Mesendoderm (in vitro differentiated cells): ENCODE data around the gene PSMD3.
A peak's percentile ranks its signal among the peaks of the same experiment; 100 is the strongest.

Source experiments
- DNase-seq: peaks from one replicate; pipeline ENCODE4 v3.0.0; 2013
- H2AK5ac ChIP-seq: 2 replicates; pipeline ENCODE4 v1.6.1; 2013; ENCODE audit warnings: low read length, inconsistent platforms
- H2BK120ac ChIP-seq: 2 replicates; pipeline ENCODE4 v1.6.1; 2013; ENCODE audit warnings: low read depth, mild to moderate bottlenecking, low read length, moderate library complexity, mixed read lengths
- H2BK15ac ChIP-seq: replicated peaks from 2 replicates; pipeline ENCODE4 v1.6.1; 2013; ENCODE audit warnings: low read depth, mild to moderate bottlenecking, moderate library complexity
- H2BK5ac ChIP-seq: 2 replicates; pipeline ENCODE4 v1.6.1; 2013; ENCODE audit warnings: low read length, inconsistent platforms
- H3K18ac ChIP-seq: 2 replicates; pipeline ENCODE4 v1.6.1; 2013; ENCODE audit warnings: mild to moderate bottlenecking, low read length, mixed read lengths
- H3K23ac ChIP-seq: one replicate; pipeline ENCODE4 v1.6.1; 2013; ENCODE audit warnings: low read length
- H3K27ac ChIP-seq: 2 replicates; pipeline ENCODE4 v1.5.1; 2013; ENCODE audit warnings: low read depth, mild to moderate bottlenecking, inconsistent platforms, low read length, moderate library complexity
- H3K27me3 ChIP-seq: 2 replicates; pipeline ENCODE4 v1.6.1; 2013; ENCODE audit warnings: low read length, control low read depth, mild to moderate bottlenecking, inconsistent platforms; ENCODE audit not compliant: insufficient read depth, poor library complexity
- H3K36me3 ChIP-seq: 2 replicates; pipeline ENCODE4 v1.6.1; 2013; ENCODE audit warnings: low read length, inconsistent platforms; ENCODE audit not compliant: control insufficient read depth, insufficient read depth
- H3K4ac ChIP-seq: one replicate; pipeline ENCODE4 v1.6.1; 2013; ENCODE audit warnings: low read depth, mild to moderate bottlenecking, low read length, moderate library complexity
- H3K4me1 ChIP-seq: 2 replicates; pipeline ENCODE4 v1.6.1; 2013; ENCODE audit warnings: low read depth, low read length, inconsistent platforms; ENCODE audit not compliant: control insufficient read depth
- H3K4me2 ChIP-seq: 2 replicates; pipeline ENCODE4 v1.6.1; 2013; ENCODE audit warnings: low read length
- H3K4me3 ChIP-seq: 2 replicates; pipeline ENCODE4 v1.5.1; 2013; ENCODE audit warnings: mild to moderate bottlenecking, low read length
- H3K56ac ChIP-seq: one replicate; pipeline ENCODE4 v1.6.1; 2013; ENCODE audit warnings: low read length
- H3K79me1 ChIP-seq: 2 replicates; pipeline ENCODE4 v1.6.1; 2013; ENCODE audit warnings: low read length, inconsistent platforms
- H3K79me2 ChIP-seq: 2 replicates; pipeline ENCODE4 v1.6.1; 2013; ENCODE audit warnings: mild to moderate bottlenecking, low read length; ENCODE audit not compliant: control insufficient read depth, insufficient read depth
- H3K9ac ChIP-seq: 2 replicates; pipeline ENCODE4 v1.6.1; 2013; ENCODE audit warnings: low read length, inconsistent platforms
- H4K5ac ChIP-seq: one replicate; pipeline ENCODE4 v1.6.1; 2013; ENCODE audit warnings: low read length
- H4K8ac ChIP-seq: one replicate; pipeline ENCODE4 v1.6.1; 2013; ENCODE audit warnings: low read depth, mild to moderate bottlenecking, control low read depth, low read length, moderate library complexity
- WGBS: extraction: QIAGEN DNeasy Blood & Tissue Kit; methylation state at CpG from one replicate; pipeline ENCODE4 v1.1.7; 2013; ENCODE audit warnings: low lambda C conversion rate, missing lambda C conversion rate; ENCODE audit not compliant: insufficient coverage; ENCODE audit errors: extremely low coverage; 5-methylcytosine and 5-hydroxymethylcytosine counted together

PSMD3 gene

GRCh38 chr17:39979016-39979670, 1.5 kb upstream of the PSMD3 start:
- Histone ChIP-seq H3K18ac (no peak overlapping the region), H2AK5ac (no peak overlapping the region), H3K9ac (no peak overlapping the region), H3K4me1 (peaks cover 5% of the 10 kb centered on the region), H3K27ac (no peak overlapping the region), H3K27me3 (no peaks in the 10 kb centered on the region), H3K36me3 (no peaks in the 10 kb centered on the region), H2BK15ac (no peak overlapping the region), H3K4me2 (no peak overlapping the region), H2BK120ac (no peak overlapping the region), H2BK5ac (no peak overlapping the region), H3K23ac (no peak overlapping the region), H3K79me1 (peaks cover 5% of the 10 kb centered on the region), H3K4ac (no peak overlapping the region), H4K8ac (no peak overlapping the region), H3K56ac (no peak overlapping the region), H3K4me3 (no peak overlapping the region), H4K5ac (no peak overlapping the region), H3K79me2 (peaks cover 15% of the 10 kb centered on the region)
- WGBS, result no CpG with 5 or more reads among the region's 5 CpGs
- peak; percentile 43 for DNase-seq

GRCh38 chr17:39979893-39980350, 685 bp upstream of the PSMD3 start:
- H3K4me3 ChIP-seq, result peak overlapping the region; percentile 31
- peak overlapping the region; percentile 30 for H4K8ac ChIP-seq
- peak overlapping the region; percentile 68 for H3K9ac ChIP-seq
- no CpG with 5 or more reads among the region's 10 CpGs for WGBS
- no peak overlapping the region for H2BK120ac ChIP-seq
- no peak overlapping the region for H2AK5ac ChIP-seq
- no peak overlapping the region for H3K27ac ChIP-seq
- no peak overlapping the region for H3K4ac ChIP-seq
- no peak overlapping the region for H3K23ac ChIP-seq
- H3K18ac ChIP-seq, result peak overlapping the region; percentile 76
- no peak overlapping the region for H4K5ac ChIP-seq
- H3K79me1 ChIP-seq, result peaks cover 5% of the 10 kb centered on the region
- H3K79me2 ChIP-seq, result peaks cover 15% of the 10 kb centered on the region
- peak; percentile 66 for DNase-seq
- H3K36me3 ChIP-seq, result peaks cover 2% of the 10 kb centered on the region
- no peaks in the 10 kb centered on the region for H3K27me3 ChIP-seq
- H3K56ac ChIP-seq, result peak overlapping the region; percentile 91
- H2BK5ac ChIP-seq, result no peak overlapping the region
- peaks cover 5% of the 10 kb centered on the region for H3K4me1 ChIP-seq
- no peak overlapping the region for H2BK15ac ChIP-seq
- H3K4me2 ChIP-seq, result peak overlapping the region; percentile 37

- Histone ChIP-seq H3K23ac (no peak overlapping the region), H3K9ac (peak overlapping the region; percentile 93), H3K27ac (peak overlapping the region; percentile 75), H3K27me3 (no peaks in the 10 kb centered on the region), H3K36me3 (peaks cover 6% of the 10 kb centered on the region), H3K4me1 (peaks cover 5% of the 10 kb centered on the region), H3K79me1 (peaks cover 7% of the 10 kb centered on the region), H3K4me3 (peak overlapping the region; percentile 93), H3K18ac (peak overlapping the region; percentile 89), H2BK120ac (peak overlapping the region; percentile 46), H4K8ac (no peak overlapping the region), H2BK5ac (no peak overlapping the region), H2BK15ac (no peak overlapping the region), H3K4me2 (peak overlapping the region; percentile 92), H4K5ac (no peak overlapping the region), H3K4ac (peak overlapping the region; percentile 40), H2AK5ac (no peak overlapping the region), H3K79me2 (peaks cover 15% of the 10 kb centered on the region), H3K56ac (peak overlapping the region; percentile 97)
- no CpG with 5 or more reads among the region's 15 CpGs for WGBS
- peak; percentile 23 for DNase-seq
These were observed 667 bp downstream of the PSMD3 start for GRCh38 chr17:39981207-39981741.

GRCh38 chr17:39981766-39982375, 1.3 kb downstream of the PSMD3 start:
- Histone ChIP-seq H3K4me1 (peaks cover 5% of the 10 kb centered on the region), H3K27ac (no peak overlapping the region), H3K9ac (peak overlapping the region; percentile 93), H2AK5ac (no peak overlapping the region), H3K4me2 (peak overlapping the region; percentile 92), H3K79me1 (peaks cover 7% of the 10 kb centered on the region), H2BK120ac (no peak overlapping the region), H3K79me2 (peaks cover 15% of the 10 kb centered on the region), H3K56ac (peak overlapping the region; percentile 97), H3K23ac (no peak overlapping the region), H3K4ac (no peak overlapping the region), H2BK15ac (no peak overlapping the region), H2BK5ac (no peak overlapping the region), H4K5ac (no peak overlapping the region), H3K36me3 (peaks cover 10% of the 10 kb centered on the region), H3K18ac (no peak overlapping the region), H4K8ac (no peak overlapping the region), H3K27me3 (no peaks in the 10 kb centered on the region), H3K4me3 (peak overlapping the region; percentile 93)
- DNase-seq, result no peak
- WGBS, result no CpG with 5 or more reads among the region's 7 CpGs

- H3K27me3 ChIP-seq, result no peaks in the 10 kb centered on the region
- no peak overlapping the region for H2AK5ac ChIP-seq
- no peaks in the 10 kb centered on the region for H3K4me1 ChIP-seq
- no peak overlapping the region for H3K4ac ChIP-seq
- H3K23ac ChIP-seq, result no peak overlapping the region
- no peak overlapping the region for H2BK15ac ChIP-seq
- H3K79me2 ChIP-seq, result peaks cover 2% of the 10 kb centered on the region
- no peak overlapping the region for H2BK5ac ChIP-seq
- WGBS, result no CpG with 5 or more reads among the region's 11 CpGs
- peaks cover 4% of the 10 kb centered on the region for H3K79me1 ChIP-seq
- H3K56ac ChIP-seq, result no peak overlapping the region
- no peak overlapping the region for H3K9ac ChIP-seq
- H3K27ac ChIP-seq, result no peak overlapping the region
- H3K36me3 ChIP-seq, result peaks cover 43% of the 10 kb centered on the region
- H3K18ac ChIP-seq, result no peak overlapping the region
- no peak overlapping the region for H4K5ac ChIP-seq
- H4K8ac ChIP-seq, result no peak overlapping the region
- no peak for DNase-seq
- no peak overlapping the region for H2BK120ac ChIP-seq
- H3K4me3 ChIP-seq, result no peak overlapping the region
- H3K4me2 ChIP-seq, result no peak overlapping the region
These were observed 7.7 kb downstream of the PSMD3 start for GRCh38 chr17:39988206-39988810.
